Smooth muscle cell (in vitro differentiated cells): ENCODE measurements around the gene EGLN2. TPM values are rescaled to one million over a fixed set of nuclear protein-coding genes. Genes with fewer than 3 reads are reported as not detected.
"Not testable (repeated sequence)": the region's sequence is repeated elsewhere in the genome, so short reads cannot be mapped to it uniquely, and the experiment has no call there.

Experiments used
- DNase-seq: peaks from one replicate; lab custom pipeline; 2025; ENCODE audit not compliant: unreplicated experiment; lab: John Stamatoyannopoulos, UW
- H2AFZ ChIP-seq: fragments of 200-600 bp; sonication (generic); 2 replicates; pipeline ENCODE4 v1.6.0; 2016; ENCODE audit warnings: antibody characterized with exemption, low read depth, mild to moderate bottlenecking
- H3F3A ChIP-seq: fragments of 200-600 bp; sonication (generic); 2 replicates; pipeline ENCODE4 v1.6.0; 2017; ENCODE audit warnings: antibody characterized with exemption, low read depth
- H3K27ac ChIP-seq: fragments of 200-600 bp; sonication (generic); 2 replicates; pipeline ENCODE4 v1.5.1; 2016; ENCODE audit warnings: low read depth, mild to moderate bottlenecking
- H3K27me3 ChIP-seq: fragments of 200-600 bp; sonication (generic); 2 replicates; pipeline ENCODE4 v1.6.1; 2016; ENCODE audit warnings: low read depth, mild to moderate bottlenecking
- H3K36me3 ChIP-seq: fragments of 200-600 bp; sonication (generic); 2 replicates; pipeline ENCODE4 v1.5.1; 2016; ENCODE audit warnings: low read depth
- H3K4me1 ChIP-seq: fragments of 200-600 bp; sonication (generic); 2 replicates; pipeline ENCODE4 v1.5.1; 2016; ENCODE audit warnings: low read depth
- H3K4me2 ChIP-seq: fragments of 200-600 bp; sonication (generic); 2 replicates; pipeline ENCODE4 v1.6.0; 2016; ENCODE audit warnings: mild to moderate bottlenecking
- H3K4me3 ChIP-seq: fragments of 200-600 bp; sonication (generic); 2 replicates; pipeline ENCODE4 v1.5.1; 2016; ENCODE audit warnings: mild to moderate bottlenecking
- H3K79me2 ChIP-seq: fragments of 200-600 bp; sonication (generic); 2 replicates; pipeline ENCODE4 v1.6.0; 2016; ENCODE audit warnings: low read depth, mild to moderate bottlenecking
- H3K9ac ChIP-seq: fragments of 200-600 bp; sonication (generic); 2 replicates; pipeline ENCODE4 v1.6.0; 2016; ENCODE audit warnings: low read depth
- H3K9me3 ChIP-seq: fragments of 200-600 bp; sonication (generic); replicated peaks from 2 replicates; pipeline ENCODE4 v1.5.1; 2016; ENCODE audit warnings: low read depth
- H4K20me1 ChIP-seq: fragments of 200-600 bp; sonication (generic); 2 replicates; pipeline ENCODE4 v1.6.0; 2016; ENCODE audit warnings: low read depth
- CTCF ChIP-seq: fragments of 200-600 bp; sonication (generic); IDR thresholded peaks from 2 replicates; pipeline ENCODE4 v1.5.1; 2017; ENCODE audit warnings: borderline replicate concordance, mild to moderate bottlenecking, antibody characterized with exemption; ENCODE audit not compliant: insufficient read depth, poor library complexity, severe bottlenecking
- WGBS: methylation state at CpG from one replicate; pipeline ENCODE4 v1.1.7; 2016; ENCODE audit warnings: low lambda C conversion rate; 5-methylcytosine and 5-hydroxymethylcytosine counted together
- polyA plus RNA-seq: library from polyadenylated mRNA; unstranded; fragments of >200 nt; fragmentation: Nextera tagmentation; extraction: Ambion mirVana; gene quantifications from 2 replicates; pipeline ENCODE4 v1.2.1, GENCODE V29; 2016
- total RNA-seq: library from RNA; depleted of rRNA; stranded (reverse); fragments of >200 nt; gene quantifications from 2 replicates; pipeline ENCODE4 v1.2.3, GENCODE V29; 2014

The EGLN2 gene
- total and polyA plus RNA-seq, 2 experiments from 2014 or later, result 25.1 to 77.1 TPM

GRCh38 chr19:40833728-40834533 lies 34.9 kb downstream of the EGLN2 start:
- not testable (repeated sequence) for H3K9me3 ChIP-seq, H3K36me3 ChIP-seq, H3F3A ChIP-seq, H4K20me1 ChIP-seq, H2AFZ ChIP-seq, DNase-seq, H3K4me2 ChIP-seq, H3K79me2 ChIP-seq, H3K4me1 ChIP-seq, H3K4me3 ChIP-seq, H3K9ac ChIP-seq, H3K27me3 ChIP-seq
- H3K27ac ChIP-seq, result peak overlapping the region; percentile 30
- WGBS, result 31% methylated on average over 7 of the region's 7 CpGs

- 87% methylated on average over 6 of the region's 6 CpGs for whole genome bisulfite sequencing
- no peaks in the 10 kb centered on the region for H3K9me3 ChIP-seq
- H3K4me1 ChIP-seq, result no peaks in the 10 kb centered on the region
- H2AFZ ChIP-seq, result no peak overlapping the region
- H3K4me2 ChIP-seq, result no peak overlapping the region
- TF ChIP-seq CTCF, result no peak
- no peaks in the 10 kb centered on the region for H3K79me2 ChIP-seq
- H3K9ac ChIP-seq, result no peak overlapping the region
- H3F3A ChIP-seq, result no peaks in the 10 kb centered on the region
- DNase-seq, result no peak
- no peaks in the 10 kb centered on the region for H3K36me3 ChIP-seq
- H3K27ac ChIP-seq, result no peak overlapping the region
- H3K4me3 ChIP-seq, result no peak overlapping the region
- H4K20me1 ChIP-seq, result no peaks in the 10 kb centered on the region
- H3K27me3 ChIP-seq, result no peaks in the 10 kb centered on the region
These were observed 37.9 kb downstream of the EGLN2 start for GRCh38 chr19:40836754-40837429.

GRCh38 chr19:40838477-40838876 lies 39.5 kb downstream of the EGLN2 start:
- H3K36me3 ChIP-seq, H3K9me3 ChIP-seq, H3K9ac ChIP-seq, H3K27me3 ChIP-seq, DNase-seq, H3K4me3 ChIP-seq, H3K4me2 ChIP-seq, H3K79me2 ChIP-seq, H3K27ac ChIP-seq, H2AFZ ChIP-seq, H3K4me1 ChIP-seq, H3F3A ChIP-seq, H4K20me1 ChIP-seq: not testable (repeated sequence)
- WGBS, result 57% methylated on average over 1 of the region's 1 CpG

GRCh38 chr19:40842012-40842411 lies 43.0 kb downstream of the EGLN2 start:
- H3K9me3 ChIP-seq, H3K36me3 ChIP-seq, H4K20me1 ChIP-seq, H3K4me2 ChIP-seq, DNase-seq, H3K9ac ChIP-seq, H3K79me2 ChIP-seq, H3K4me3 ChIP-seq, H3K27me3 ChIP-seq, H2AFZ ChIP-seq, H3F3A ChIP-seq, H3K4me1 ChIP-seq, H3K27ac ChIP-seq: not testable (repeated sequence)
- WGBS, result 90% methylated on average over 2 of the region's 3 CpGs

- not testable (repeated sequence) for H3K79me2 ChIP-seq, H3K4me3 ChIP-seq, H3K9me3 ChIP-seq, H3K27ac ChIP-seq, H3F3A ChIP-seq, H3K27me3 ChIP-seq, H3K36me3 ChIP-seq, H3K9ac ChIP-seq, H2AFZ ChIP-seq, DNase-seq, H4K20me1 ChIP-seq, H3K4me1 ChIP-seq
- peak overlapping the region; percentile 54 for H3K4me2 ChIP-seq
- 79% methylated on average over 8 of the region's 12 CpGs for WGBS
These were observed 44.1 kb downstream of the EGLN2 start for GRCh38 chr19:40842997-40843652.

- WGBS, result 26% methylated on average over 16 of the region's 19 CpGs
- H3K27ac ChIP-seq, H2AFZ ChIP-seq: not testable (repeated sequence)
These were observed 44.7 kb downstream of the EGLN2 start for GRCh38 chr19:40843653-40844052.

GRCh38 chr19:40846722-40847121 lies 47.7 kb downstream of the EGLN2 start:
- H3K4me3 ChIP-seq, H3K36me3 ChIP-seq, H2AFZ ChIP-seq, H3K9ac ChIP-seq, H3K4me1 ChIP-seq, H3K9me3 ChIP-seq, DNase-seq, H4K20me1 ChIP-seq, H3K27ac ChIP-seq, H3K4me2 ChIP-seq, H3K79me2 ChIP-seq, H3F3A ChIP-seq: not testable (repeated sequence)
- peaks cover 13% of the 10 kb centered on the region for H3K27me3 ChIP-seq
- 85% methylated on average over 8 of the region's 8 CpGs for WGBS

More at GRCh38 chr19:40843653-40844052, 44.7 kb downstream of the EGLN2 start:
- H3K4me1 ChIP-seq, H4K20me1 ChIP-seq, H3K4me3 ChIP-seq, H3K27me3 ChIP-seq, DNase-seq, H3F3A ChIP-seq, H3K79me2 ChIP-seq, H3K9me3 ChIP-seq, H3K9ac ChIP-seq, H3K36me3 ChIP-seq: not testable (repeated sequence)
- peak overlapping the region; percentile 54 for H3K4me2 ChIP-seq
